HCEC 1CT (cell line): ENCODE data around the gene SMIM30.
A peak's percentile ranks its signal among the peaks of the same experiment; 100 is the strongest.
"Not testable (repeated sequence)": the region's sequence is repeated elsewhere in the genome, so short reads cannot be mapped to it uniquely, and the experiment has no call there.

ENCODE experiments used
- DNase-seq: peaks from one replicate; pipeline ENCODE4 v3.0.0-alpha.2; 2017

Gene SMIM30, protein sequence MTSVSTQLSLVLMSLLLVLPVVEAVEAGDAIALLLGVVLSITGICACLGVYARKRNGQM

DNA sequence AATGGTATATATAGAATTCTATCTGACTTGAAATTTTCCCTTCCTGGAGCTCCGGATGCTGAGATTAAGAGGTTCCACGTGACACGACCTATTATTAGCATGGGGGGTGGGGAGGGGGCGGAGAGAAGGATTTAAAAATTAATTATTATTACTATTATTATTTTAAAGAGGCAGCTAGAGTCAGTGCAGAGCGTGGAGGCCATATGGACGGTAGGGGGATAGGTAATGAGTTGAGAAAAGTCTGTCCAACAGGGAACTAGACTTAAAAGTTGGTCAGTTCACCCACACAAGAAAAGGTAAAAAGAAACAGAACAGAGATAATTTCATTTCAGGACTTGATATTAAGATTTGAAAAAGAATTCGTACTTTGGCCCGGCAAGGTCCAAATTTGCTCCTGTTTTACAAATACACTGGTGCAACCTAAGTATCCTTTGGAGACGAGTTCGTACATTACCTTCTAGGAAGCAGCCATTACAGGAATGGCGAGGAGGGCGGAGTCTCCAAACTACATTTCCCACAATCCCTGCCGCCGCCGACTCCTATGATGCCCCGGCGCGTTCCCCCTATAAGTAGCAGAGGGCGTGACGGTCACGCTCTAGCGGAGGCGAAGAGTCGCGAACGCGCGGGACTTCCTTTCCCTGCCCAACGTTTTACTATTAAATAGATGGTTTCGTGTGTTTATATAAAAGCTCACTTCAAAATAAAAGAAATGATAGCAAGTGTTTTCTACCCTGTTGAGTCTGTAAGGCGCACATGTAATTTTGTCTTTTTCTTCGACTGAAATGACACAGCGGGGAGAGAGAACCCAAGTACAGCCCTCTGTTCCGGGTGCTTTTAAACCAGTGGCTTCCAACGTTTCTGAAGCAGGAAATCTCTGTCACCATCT lies at the start of gene SMIM30:
SMIM30 (minus strand) TSS at position 481 of the 886 bp plus-strand sequence. CDS start 976 bp downstream, outside the sequence.
- DNase-seq: peak; percentile 91

DNA sequence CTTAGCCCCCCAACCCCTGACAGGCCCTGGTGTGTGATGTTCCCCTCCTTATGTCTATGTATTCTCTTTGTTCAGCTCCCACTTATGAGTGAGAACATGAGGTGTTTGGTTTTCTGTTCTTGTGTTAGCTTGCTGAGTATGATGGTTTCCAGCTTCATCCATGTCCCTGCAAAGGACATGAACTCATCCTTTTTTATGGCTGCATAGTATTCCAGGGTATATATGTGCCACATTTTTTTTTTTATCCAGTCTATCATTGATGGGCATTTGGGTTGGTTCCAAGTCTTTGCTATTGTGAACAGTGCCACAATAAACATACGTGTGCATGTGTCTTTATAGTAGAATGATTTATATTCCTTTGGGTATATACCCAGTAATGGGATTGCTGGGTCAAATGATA lies 47.8 kb upstream of the SMIM30 start:
- DNase-seq: not testable (repeated sequence)

DNA sequence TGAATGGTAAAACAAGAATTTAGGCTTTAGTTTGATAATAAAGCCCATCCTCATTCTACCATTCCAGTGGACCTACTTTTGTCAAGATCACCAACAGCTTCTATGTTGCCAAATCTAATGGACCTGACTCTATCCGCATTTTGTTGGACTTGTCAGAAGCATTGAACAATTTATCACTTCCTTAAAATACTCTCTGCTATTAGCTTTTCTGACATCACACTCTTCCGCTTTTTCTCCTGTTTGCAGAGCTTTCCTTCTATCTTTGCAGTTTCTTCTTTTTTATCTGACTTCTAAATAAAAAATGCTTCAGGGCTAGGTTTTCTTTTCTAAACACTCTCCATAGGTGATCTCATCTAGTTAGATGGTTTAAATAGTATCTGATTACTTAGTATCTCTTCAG lies 42.7 kb upstream of the SMIM30 start:
- no peak for DNase-seq

DNA sequence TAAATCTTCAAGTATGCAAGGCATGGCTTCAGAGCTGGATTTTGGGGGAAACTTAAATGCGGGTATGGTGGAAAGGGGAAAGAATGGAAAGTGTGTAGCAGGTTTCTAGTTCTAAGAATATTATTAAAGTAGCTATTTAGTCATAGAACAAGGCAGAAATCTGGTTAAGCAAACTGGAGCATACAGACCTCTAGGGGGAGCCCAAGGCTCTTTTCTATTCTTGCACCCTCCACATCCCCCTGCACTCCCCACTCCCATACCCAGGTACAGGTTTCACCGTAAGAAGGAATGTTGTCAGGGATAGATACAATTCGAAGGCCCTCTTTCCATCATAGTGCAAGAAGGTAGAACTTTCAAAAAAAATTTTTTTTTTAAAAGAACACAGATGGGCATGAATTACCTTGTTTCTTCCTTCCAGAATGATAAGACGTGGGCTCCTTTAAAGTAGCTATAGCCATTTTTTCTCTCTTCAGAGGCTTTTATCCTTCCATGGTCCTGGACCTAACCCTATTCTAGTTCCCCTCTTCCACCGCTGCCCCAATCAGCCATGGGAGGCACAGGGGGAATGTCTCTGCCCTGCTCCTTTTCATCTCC lies 41.5 kb upstream of the SMIM30 start:
- DNase-seq: peak; percentile 44

DNA sequence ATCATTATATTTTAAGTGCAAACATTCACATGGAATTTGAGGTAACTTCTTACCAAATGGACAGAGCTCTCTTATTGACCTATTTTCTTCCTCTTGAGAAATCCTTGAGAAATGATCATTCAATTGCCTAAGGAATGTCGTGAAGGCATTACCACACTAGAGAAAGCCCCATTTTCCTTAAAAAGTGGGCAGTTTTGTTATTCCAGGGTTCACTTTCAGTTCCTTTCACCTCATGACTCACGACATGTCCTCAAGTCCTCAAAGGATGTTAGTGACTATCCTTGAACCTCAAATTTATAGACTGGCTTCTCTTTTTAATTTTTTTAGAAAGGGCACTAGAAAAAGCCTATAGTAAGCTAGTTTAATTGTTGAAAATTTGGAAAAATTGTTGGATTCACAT lies 40.4 kb upstream of the SMIM30 start:
- no peak for DNase-seq

GRCh38 chr7:113154117-113154516 lies 35.8 kb upstream of the SMIM30 start:
- no peak for DNase-seq

- DNase-seq: no peak
These were observed 26.5 kb upstream of the SMIM30 start for GRCh38 chr7:113144817-113145216.

DNA sequence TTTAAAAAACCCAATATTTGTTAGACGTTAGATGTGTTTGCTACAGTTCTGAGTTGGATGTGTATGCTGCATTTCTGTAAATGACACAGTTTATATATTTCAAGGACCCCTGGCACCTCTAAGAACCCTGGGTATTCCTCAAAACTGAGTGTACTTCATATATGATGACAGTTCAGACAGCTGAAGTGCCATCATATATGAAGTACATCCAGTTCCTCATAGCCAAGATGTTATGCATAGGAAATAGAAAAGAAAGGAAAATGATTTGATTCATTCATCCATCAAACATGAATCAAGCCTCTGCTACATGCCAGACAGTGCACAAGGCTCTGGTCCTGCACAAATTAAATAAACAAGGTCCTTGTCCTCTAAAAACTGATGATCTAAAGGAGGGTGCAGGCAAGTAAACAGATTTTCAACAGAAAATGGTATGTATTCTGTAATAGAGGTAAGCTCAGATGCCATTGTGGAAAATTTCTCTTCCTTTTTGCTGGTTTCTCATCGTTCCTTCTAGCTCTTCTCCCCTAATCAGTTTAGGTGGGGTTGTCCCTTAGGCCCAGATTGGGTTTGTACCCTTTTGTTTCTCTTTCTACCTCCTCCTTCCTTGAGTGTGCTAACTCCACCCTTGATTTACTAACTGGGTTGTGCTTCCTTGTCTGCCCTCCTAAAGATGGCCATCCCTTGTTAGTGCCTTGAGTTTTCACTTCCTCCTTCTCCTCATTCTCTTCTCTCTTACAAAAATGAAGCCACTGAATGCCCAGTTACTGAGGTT lies 25.3 kb upstream of the SMIM30 start:
- DNase-seq: no peak

DNA sequence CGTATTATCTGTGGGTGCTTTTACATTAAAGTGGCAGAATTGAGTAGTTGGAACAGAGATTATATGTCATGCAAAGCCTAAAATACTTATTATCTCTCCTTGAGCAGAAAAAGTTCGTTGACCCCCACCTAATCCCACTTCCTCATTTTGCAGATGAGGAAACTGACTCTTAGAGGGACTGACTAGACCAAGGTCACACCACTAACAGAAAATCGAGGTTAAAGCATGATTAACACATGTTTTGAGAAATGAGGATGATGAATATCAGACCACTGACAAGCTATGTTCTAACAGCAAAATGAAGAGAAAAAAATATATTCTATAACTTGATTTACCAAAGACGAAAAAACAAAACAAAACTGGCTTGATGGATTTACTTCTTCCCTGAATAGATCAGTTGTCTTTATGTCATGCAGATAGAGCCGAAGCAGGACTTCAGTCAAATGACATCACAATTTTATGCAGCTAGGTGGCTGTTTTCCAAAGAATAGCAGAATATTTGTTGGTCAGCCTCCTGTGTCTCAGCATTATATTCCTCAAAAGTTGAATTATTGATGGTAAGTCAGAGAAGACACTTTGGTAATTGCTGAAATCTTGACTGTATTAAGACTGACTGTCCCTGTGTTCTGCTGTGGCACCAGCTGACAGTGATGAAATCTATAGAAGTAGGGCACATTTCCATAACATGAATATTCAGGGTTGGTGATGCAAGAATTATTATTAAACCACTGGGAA lies 24.2 kb upstream of the SMIM30 start:
- no peak for DNase-seq

DNA sequence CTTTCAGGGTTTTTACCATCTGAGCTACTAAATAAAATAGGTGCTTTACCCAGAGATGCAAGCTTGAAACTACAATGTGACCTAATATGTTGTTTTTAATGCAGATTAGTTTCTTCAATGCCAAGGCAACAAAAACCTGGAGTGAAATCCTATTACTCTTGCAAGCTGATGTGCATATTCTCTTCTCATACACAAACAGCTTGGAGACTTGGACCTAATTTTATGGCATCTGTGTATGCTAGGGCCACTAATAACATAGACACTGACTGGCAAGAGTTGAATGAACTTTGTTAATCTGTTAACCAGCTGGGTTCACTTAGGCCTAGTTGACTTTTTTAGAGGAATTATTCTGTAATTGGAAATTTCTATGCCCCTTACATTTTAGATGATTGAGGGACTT lies 23.4 kb upstream of the SMIM30 start:
- no peak for DNase-seq

- DNase-seq: no peak
These were observed 22.6 kb upstream of the SMIM30 start for GRCh38 chr7:113140956-113141355.

- no peak for DNase-seq
These were observed 18.9 kb upstream of the SMIM30 start for GRCh38 chr7:113137241-113137640.

DNA sequence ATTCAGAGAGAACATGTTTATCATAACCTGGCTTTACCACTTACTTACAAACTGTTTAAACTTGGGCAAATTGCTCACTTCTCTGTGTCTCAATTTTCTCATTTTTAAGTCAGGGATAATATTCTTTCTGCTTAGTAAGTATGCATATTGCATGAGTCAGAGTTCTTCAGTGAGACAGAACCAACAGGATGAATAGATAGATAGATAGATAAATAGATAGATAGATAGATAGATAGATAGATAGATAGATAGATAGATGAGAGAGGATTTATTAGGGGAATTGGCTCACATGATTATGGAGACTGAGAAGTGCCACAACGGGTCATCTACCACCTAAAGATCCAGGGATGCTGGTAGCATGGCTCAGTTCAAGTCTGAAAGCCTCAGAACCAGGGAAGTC lies 15.7 kb upstream of the SMIM30 start:
- no peak for DNase-seq

- no peak for DNase-seq
These were observed 13.0 kb upstream of the SMIM30 start for GRCh38 chr7:113131367-113131766.

DNA sequence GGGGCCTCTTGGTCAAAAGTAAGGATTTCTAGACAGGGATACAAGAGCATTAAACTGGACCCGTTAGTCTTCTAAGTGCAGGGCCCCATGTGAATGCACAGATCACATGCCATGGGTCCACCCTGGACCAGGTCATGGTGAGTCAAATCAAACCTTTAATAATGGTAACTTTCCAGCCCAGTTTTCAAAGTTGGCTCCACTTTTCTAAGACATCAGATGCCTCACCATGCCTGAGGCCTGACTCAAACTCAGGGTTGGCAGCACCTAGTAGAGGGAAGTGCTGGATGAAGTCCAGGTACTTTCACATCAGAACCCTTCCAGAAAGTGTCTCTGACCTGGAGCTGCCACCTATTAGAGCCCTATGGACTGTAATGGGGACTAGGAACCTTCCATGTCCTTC lies 9.7 kb upstream of the SMIM30 start:
- no peak for DNase-seq

GRCh38 chr7:113125728-113126127 lies 7.4 kb upstream of the SMIM30 start:
- no peak for DNase-seq

DNA sequence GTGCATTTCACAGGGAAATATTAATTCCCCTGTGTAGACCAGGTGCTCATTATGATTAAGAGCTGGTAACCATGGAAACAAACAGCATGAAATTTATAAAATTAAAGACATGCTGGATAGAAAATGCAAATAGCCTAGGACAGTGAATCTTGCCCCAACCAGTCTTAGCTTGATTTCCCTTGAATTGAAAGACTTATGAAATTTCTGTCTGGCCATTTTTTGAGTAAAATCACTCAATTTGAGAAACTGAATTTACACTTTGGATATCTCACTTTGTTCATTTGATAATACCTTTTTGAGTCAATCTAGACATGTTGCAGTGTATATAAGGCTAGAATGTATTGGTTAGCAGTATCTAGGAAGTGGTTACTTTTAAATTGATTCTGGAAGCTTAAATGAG lies 4.4 kb upstream of the SMIM30 start:
- DNase-seq: no peak

- DNase-seq: no peak
These were observed 2.3 kb upstream of the SMIM30 start for GRCh38 chr7:113120647-113121046.

DNA sequence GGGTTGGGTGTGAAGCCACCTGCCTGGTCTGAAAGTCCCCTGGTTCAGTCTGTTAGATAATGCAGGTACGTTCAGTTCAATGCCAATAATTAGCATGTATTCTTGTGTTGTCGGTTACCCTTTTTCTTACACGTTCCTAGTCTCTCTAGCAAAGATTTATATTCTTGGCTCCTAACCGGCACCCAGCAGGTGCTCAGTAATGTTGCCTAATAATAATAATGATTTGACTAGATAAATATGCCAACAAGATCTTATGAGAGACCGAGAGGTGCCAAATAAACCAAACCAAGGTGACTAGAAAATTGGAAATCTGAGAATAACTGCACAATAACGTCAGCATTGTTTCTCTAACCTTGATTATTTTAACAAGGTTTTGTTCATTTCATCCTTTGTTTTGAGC lies 1.1 kb upstream of the SMIM30 start:
- no peak for DNase-seq

DNA sequence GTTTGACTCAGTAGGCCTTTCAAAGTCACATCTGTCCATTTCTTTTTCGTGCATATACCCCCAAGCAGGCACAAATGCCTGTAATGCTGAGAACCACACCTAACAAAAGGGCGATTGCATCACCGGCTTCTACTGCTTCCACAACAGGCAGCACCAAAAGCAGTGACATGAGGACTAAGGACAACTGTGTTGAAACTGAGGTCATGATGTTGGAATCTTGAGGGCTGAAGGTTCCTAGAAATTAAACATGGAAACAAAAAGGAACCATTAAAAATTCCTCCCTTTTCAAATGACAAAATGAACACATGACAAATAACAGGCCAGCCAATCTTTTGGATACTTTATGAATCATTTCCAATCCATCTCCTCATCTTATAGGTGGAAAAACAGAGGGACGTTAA lies 980 bp downstream of the SMIM30 start:
- not testable (repeated sequence) for DNase-seq

GRCh38 chr7:113113912-113114311 lies 4.4 kb downstream of the SMIM30 start:
- DNase-seq: peak; percentile 22

- DNase-seq: no peak
These were observed 8.6 kb downstream of the SMIM30 start for GRCh38 chr7:113109718-113110117.

GRCh38 chr7:113100121-113100603 lies 18.2 kb downstream of the SMIM30 start:
- no peak for DNase-seq
